Measurements from ENCODE around the gene EFNA3. TPM values are rescaled to one million over a fixed set of nuclear protein-coding genes. Genes with fewer than 3 reads are reported as not detected.

EFNA3 gene
- polyA plus RNA-seq, 3 donors from 2014 or later = 0.70 to 2.3 (median 0.94) TPM

- Mint-ChIP-seq H3K27me3 (ENCODE audit: low read depth in 3 of 3) (peaks cover 5 to 17% (median 11%) of the 10 kb centered on the region in 3 donors), H3K36me3 (peaks cover 0 to 3% (median 0%) of the 10 kb centered on the region in 3 donors), H3K4me1 (peaks cover 26 to 28% of the 10 kb centered on the region in 2 donors), H3K9me3 (no peaks in the 10 kb centered on the region), H3K27ac (peak overlapping the region in 1 of 6 donors; percentile 76), H3K4me3 (peak overlapping the region in 3 of 5 donors; percentile 38 to 83 (median 73))
- no peak for DNase-seq
Observed at GRCh38 chr1:155125946-155126555, 47.4 kb downstream of the EFNA3 start.

GRCh38 chr1:155126556-155127104, 48.0 kb downstream of the EFNA3 start:
- peak; percentile 50 to 63 (median 56) for DNase-seq
- H3K4me1 Mint-ChIP-seq = peaks cover 26 to 28% of the 10 kb centered on the region in 2 donors
- H3K27ac Mint-ChIP-seq = peak overlapping the region in 4 of 6 donors; percentile 60 to 92 (median 73)
- peak overlapping the region; percentile 78 to 92 (median 84) for H3K4me3 Mint-ChIP-seq
- H3K36me3 Mint-ChIP-seq = peaks cover 0 to 3% (median 0%) of the 10 kb centered on the region in 3 donors
- no peaks in the 10 kb centered on the region for H3K9me3 Mint-ChIP-seq
- H3K27me3 Mint-ChIP-seq (ENCODE audit: low read depth in 3 of 3) = peaks cover 3 to 17% (median 11%) of the 10 kb centered on the region in 3 donors

GRCh38 chr1:155127105-155127966, 48.7 kb downstream of the EFNA3 start, which contains the start of gene EFNA1:
EFNA1 (plus strand) TSS chr1:155127876; CDS start chr1:155127978, 102 bp downstream.
- H3K9me3 Mint-ChIP-seq = no peaks in the 10 kb centered on the region
- H3K36me3 Mint-ChIP-seq = peaks cover 0 to 3% (median 0%) of the 10 kb centered on the region in 3 donors
- H3K27me3 Mint-ChIP-seq (ENCODE audit: low read depth in 3 of 3) = peaks cover 3 to 17% (median 11%) of the 10 kb centered on the region in 3 donors
- peak within 1 kb of the TSS; percentile 1 to 92 (median 67) for H3K27ac Mint-ChIP-seq
- H3K4me1 Mint-ChIP-seq = peaks cover 26 to 28% of the 10 kb centered on the region in 2 donors
- DNase-seq = peak; percentile 30 to 45 (median 34)
- H3K4me3 Mint-ChIP-seq = peak within 1 kb of the TSS; percentile 79 to 92 (median 84)

GRCh38 chr1:155127967-155128754, 49.5 kb downstream of the EFNA3 start:
- H3K27ac Mint-ChIP-seq = peak overlapping the region in 4 of 6 donors; percentile 1 to 76 (median 58)
- peaks cover 26 to 28% of the 10 kb centered on the region in 2 donors for H3K4me1 Mint-ChIP-seq
- peaks cover 0 to 3% (median 0%) of the 10 kb centered on the region in 3 donors for H3K36me3 Mint-ChIP-seq
- no peak for DNase-seq
- H3K9me3 Mint-ChIP-seq = no peaks in the 10 kb centered on the region
- H3K27me3 Mint-ChIP-seq (ENCODE audit: low read depth in 3 of 3) = peaks cover 3 to 17% (median 12%) of the 10 kb centered on the region in 3 donors
- H3K4me3 Mint-ChIP-seq = peak overlapping the region; percentile 68 to 92 (median 79)

- H3K4me1 Mint-ChIP-seq = peaks cover 26 to 28% of the 10 kb centered on the region in 2 donors
- peak overlapping the region in 3 of 6 donors; percentile 16 to 76 (median 49) for H3K27ac Mint-ChIP-seq
Observed at GRCh38 chr1:155128755-155129473, 50.3 kb downstream of the EFNA3 start.

GRCh38 chr1:155130272-155131006, 51.8 kb downstream of the EFNA3 start:
- no peak overlapping the region for H3K4me3 Mint-ChIP-seq
- no peak for DNase-seq
- H3K27me3 Mint-ChIP-seq (ENCODE audit: low read depth in 3 of 3) = peaks cover 3 to 18% (median 17%) of the 10 kb centered on the region in 3 donors
- peak overlapping the region in 2 of 6 donors; percentile 6 to 15 for H3K27ac Mint-ChIP-seq
- no peaks in the 10 kb centered on the region for H3K9me3 Mint-ChIP-seq
- peaks cover 35 to 38% of the 10 kb centered on the region in 2 donors for H3K4me1 Mint-ChIP-seq
- peaks cover 0 to 3% (median 0%) of the 10 kb centered on the region in 3 donors for H3K36me3 Mint-ChIP-seq

More at GRCh38 chr1:155128755-155129473, 50.3 kb downstream of the EFNA3 start:
- peaks cover 3 to 17% (median 13%) of the 10 kb centered on the region in 3 donors for H3K27me3 Mint-ChIP-seq (ENCODE audit: low read depth in 3 of 3)
- peaks cover 0 to 3% (median 0%) of the 10 kb centered on the region in 3 donors for H3K36me3 Mint-ChIP-seq
- no peaks in the 10 kb centered on the region for H3K9me3 Mint-ChIP-seq
- DNase-seq = peak in 2 of 3 donors; percentile 14 to 16
- peak overlapping the region; percentile 68 to 92 (median 79) for H3K4me3 Mint-ChIP-seq

DNA sequence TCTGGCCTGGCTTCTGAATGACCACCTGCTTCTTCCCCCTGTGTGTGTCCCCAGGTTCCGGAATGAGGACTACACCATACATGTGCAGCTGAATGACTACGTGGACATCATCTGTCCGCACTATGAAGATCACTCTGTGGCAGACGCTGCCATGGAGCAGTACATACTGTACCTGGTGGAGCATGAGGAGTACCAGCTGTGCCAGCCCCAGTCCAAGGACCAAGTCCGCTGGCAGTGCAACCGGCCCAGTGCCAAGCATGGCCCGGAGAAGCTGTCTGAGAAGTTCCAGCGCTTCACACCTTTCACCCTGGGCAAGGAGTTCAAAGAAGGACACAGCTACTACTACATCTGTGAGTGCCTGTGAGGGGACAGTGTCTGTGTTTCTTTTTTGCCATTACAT, 52.6 kb downstream of the EFNA3 start:
- H3K9me3 Mint-ChIP-seq = no peaks in the 10 kb centered on the region
- no peak overlapping the region for H3K27ac Mint-ChIP-seq
- H3K4me1 Mint-ChIP-seq = peaks cover 43% of the 10 kb centered on the region in 2 donors
- peaks cover 9 to 24% (median 20%) of the 10 kb centered on the region in 3 donors for H3K27me3 Mint-ChIP-seq (ENCODE audit: low read depth in 3 of 3)
- peak overlapping the region in 1 of 5 donors; percentile 15 for H3K4me3 Mint-ChIP-seq
- no peak for DNase-seq
- H3K36me3 Mint-ChIP-seq = peaks cover 0 to 3% (median 0%) of the 10 kb centered on the region in 3 donors

DNA sequence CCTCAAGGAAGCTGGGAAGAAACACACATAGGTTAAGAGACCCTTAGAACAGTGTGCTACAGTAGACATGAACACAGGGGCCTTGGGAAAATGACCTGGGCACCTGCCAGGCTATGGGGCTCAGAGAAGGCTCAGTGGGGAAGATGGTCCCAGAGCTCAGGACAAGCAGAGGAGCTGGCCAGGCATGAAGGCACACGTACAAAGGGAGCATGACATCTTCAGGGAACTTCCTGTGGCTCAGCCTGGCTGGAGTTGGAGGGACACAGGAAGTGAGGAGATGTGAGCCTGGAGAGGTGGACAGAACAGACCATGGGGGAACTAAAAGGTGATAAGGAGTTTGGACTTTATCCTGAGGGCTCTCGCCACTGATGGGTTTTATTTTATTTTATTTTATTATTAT, 53.2 kb downstream of the EFNA3 start:
- H3K27me3 Mint-ChIP-seq (ENCODE audit: low read depth in 3 of 3) = peaks cover 6 to 22% (median 21%) of the 10 kb centered on the region in 3 donors
- H3K4me3 Mint-ChIP-seq = peak overlapping the region in 1 of 5 donors; percentile 12
- no peaks in the 10 kb centered on the region for H3K9me3 Mint-ChIP-seq
- H3K4me1 Mint-ChIP-seq = peaks cover 45 to 47% of the 10 kb centered on the region in 2 donors
- DNase-seq = no peak
- H3K36me3 Mint-ChIP-seq = peaks cover 0 to 3% (median 0%) of the 10 kb centered on the region in 3 donors
- H3K27ac Mint-ChIP-seq = no peak overlapping the region

DNA sequence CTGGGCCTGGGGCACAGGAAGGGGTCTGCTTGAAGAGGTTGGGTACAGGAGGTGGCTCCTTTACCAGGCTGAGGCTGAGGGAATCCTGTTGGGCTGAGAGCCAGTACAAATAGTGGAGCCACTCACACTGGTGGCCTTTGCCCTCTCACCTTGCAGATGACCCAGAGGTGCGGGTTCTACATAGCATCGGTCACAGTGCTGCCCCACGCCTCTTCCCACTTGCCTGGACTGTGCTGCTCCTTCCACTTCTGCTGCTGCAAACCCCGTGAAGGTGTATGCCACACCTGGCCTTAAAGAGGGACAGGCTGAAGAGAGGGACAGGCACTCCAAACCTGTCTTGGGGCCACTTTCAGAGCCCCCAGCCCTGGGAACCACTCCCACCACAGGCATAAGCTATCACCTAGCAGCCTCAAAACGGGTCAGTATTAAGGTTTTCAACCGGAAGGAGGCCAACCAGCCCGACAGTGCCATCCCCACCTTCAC, 55.2 kb downstream of the EFNA3 start:
- H3K4me3 Mint-ChIP-seq = peak overlapping the region in 4 of 5 donors; percentile 10 to 99 (median 45)

DNA sequence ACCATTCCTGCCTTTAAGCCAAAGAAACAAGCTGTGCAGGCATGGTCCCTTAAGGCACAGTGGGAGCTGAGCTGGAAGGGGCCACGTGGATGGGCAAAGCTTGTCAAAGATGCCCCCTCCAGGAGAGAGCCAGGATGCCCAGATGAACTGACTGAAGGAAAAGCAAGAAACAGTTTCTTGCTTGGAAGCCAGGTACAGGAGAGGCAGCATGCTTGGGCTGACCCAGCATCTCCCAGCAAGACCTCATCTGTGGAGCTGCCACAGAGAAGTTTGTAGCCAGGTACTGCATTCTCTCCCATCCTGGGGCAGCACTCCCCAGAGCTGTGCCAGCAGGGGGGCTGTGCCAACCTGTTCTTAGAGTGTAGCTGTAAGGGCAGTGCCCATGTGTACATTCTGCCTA, 55.7 kb downstream of the EFNA3 start:
- peaks cover 43 to 45% of the 10 kb centered on the region in 2 donors for H3K4me1 Mint-ChIP-seq
- no peak for DNase-seq
- peak overlapping the region; percentile 95 to 99 (median 98) for H3K4me3 Mint-ChIP-seq

More for the DNA sequence above, 55.2 kb downstream of the EFNA3 start:
- Mint-ChIP-seq H3K27ac (peak overlapping the region in 2 of 6 donors; percentile 57 to 63), H3K4me1 (peaks cover 45 to 47% of the 10 kb centered on the region in 2 donors), H3K36me3 (peaks cover 0 to 3% (median 3%) of the 10 kb centered on the region in 3 donors), H3K9me3 (no peaks in the 10 kb centered on the region), H3K27me3 (ENCODE audit: low read depth in 3 of 3) (peaks cover 6 to 19% (median 12%) of the 10 kb centered on the region in 3 donors)
- DNase-seq = no peak

DNA sequence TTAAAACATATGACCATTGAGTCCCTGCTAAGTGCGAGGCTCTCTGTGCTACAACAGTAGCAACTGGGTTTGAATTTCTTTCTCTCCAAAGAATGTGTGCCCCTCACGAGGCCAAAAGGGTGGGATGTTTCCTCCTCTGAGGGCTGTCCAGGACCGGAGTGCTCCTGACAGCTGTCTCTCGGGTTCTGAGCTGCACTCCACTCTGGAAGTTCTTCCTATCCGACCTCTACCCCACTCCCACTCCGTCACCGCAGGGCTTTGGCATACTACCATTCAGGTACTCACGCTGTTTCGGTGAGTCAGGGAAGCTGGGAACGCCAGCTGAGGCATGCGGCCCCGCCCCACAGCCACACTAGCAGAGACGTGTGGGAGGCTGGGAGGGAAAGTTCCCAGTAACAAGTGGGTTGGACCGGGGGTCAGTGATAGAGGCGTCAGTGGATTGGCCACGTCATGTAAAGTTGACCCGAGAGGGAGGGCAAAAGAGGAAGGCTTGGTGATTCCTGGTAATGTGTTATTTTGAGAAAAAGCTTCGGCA, 56.3 kb downstream of the EFNA3 start:
- Mint-ChIP-seq H3K4me1 (peaks cover 45 to 50% of the 10 kb centered on the region in 2 donors), H3K27ac (peak overlapping the region; percentile 96 to 99 (median 99)), H3K36me3 (peaks cover 0 to 3% (median 3%) of the 10 kb centered on the region in 3 donors), H3K4me3 (peak overlapping the region; percentile 95 to 99 (median 98)), H3K27me3 (ENCODE audit: low read depth in 3 of 3) (peaks cover 6 to 18% (median 9%) of the 10 kb centered on the region in 3 donors), H3K9me3 (no peaks in the 10 kb centered on the region)
- DNase-seq = no peak

More for the DNA sequence above, 55.7 kb downstream of the EFNA3 start:
- Mint-ChIP-seq H3K27ac (peak overlapping the region; percentile 96 to 99 (median 99)), H3K9me3 (no peaks in the 10 kb centered on the region), H3K27me3 (ENCODE audit: low read depth in 3 of 3) (peaks cover 6 to 18% (median 9%) of the 10 kb centered on the region in 3 donors), H3K36me3 (peaks cover 0 to 3% (median 3%) of the 10 kb centered on the region in 3 donors)
